Kidney epithelial cell (primary cell): ENCODE measurements around the gene MAD2L2. TPM values are rescaled to one million over a fixed set of nuclear protein-coding genes. Genes with fewer than 3 reads are reported as not detected.

Source experiments
- DNase-seq: peaks from one replicate; pipeline ENCODE4 v3.0.0-alpha.2; 2010; ENCODE audit warnings: low read depth
- H3K27me3 ChIP-seq: 2 replicates; pipeline ENCODE4 v1.6.0; 2011; ENCODE audit warnings: low read length; ENCODE audit not compliant: control insufficient read depth, insufficient read depth
- H3K36me3 ChIP-seq: 2 replicates; pipeline ENCODE4 v1.5.1; 2011; ENCODE audit warnings: low read length; ENCODE audit not compliant: control insufficient read depth, insufficient read depth
- H3K4me3 ChIP-seq: 2 replicates; pipeline ENCODE4 v1.5.1; 2011; ENCODE audit warnings: low read depth, mild to moderate bottlenecking, control low read depth, low read length
- CTCF ChIP-seq: IDR thresholded peaks from 2 replicates; pipeline ENCODE4 v1.5.1; 2011; ENCODE audit warnings: mild to moderate bottlenecking, moderate library complexity, low read length, control low read depth, inconsistent platforms; ENCODE audit not compliant: insufficient read depth, poor library complexity, severe bottlenecking
- total RNA-seq: library from RNA; depleted of rRNA; stranded (reverse); fragments of >200 nt; gene quantifications from 2 replicates; pipeline ENCODE4 v1.2.3, GENCODE V29; 2015

The MAD2L2 gene
- total RNA-seq, 1 donor from 2014 or later, result 96.6 TPM

DNA sequence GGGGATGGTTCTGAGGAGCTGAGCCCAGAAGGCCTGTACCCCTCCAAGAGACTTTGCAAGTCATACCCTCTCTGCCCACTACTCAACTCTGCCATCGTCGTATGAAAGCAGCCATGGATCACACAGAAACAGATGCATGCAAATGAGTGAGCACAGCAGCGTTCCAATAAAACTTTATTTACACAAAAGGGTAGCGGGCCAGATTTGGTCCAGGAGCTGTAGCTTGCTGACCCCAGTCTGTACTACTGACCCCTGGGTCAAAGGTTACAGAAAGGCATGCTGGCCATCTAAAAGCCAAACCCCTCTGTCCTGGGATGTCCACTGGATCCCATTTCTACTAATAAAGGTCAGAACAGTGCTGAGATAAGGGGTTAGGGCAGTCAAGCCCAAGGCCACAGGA is 46.2 kb upstream of the MAD2L2 start:
- Histone ChIP-seq H3K4me3 (no peak overlapping the region), H3K27me3 (peaks cover 3% of the 10 kb centered on the region), H3K36me3 (no peaks in the 10 kb centered on the region)
- no peak for DNase-seq
- no peak for TF ChIP-seq CTCF

DNA sequence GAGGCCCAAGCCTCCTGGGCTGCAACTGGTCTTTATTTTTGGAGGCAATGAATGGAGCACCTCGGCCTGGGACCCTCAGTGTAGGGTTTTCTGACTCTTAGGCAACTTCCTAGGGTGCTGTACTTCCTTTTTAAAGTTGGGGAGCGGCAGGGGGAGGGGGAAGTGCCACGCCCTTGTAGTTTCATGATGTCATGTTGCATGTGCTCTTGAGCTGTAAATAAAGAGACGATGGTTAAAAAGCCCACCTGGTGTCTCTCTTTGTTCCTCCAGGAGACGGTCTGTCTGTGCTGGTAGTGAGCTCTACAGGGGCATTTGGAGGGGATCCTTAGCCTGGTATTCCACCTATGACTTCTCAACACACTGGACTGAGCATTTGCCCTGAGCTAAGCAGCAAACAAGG is 44.7 kb upstream of the MAD2L2 start:
- no peak for DNase-seq
- no peak for TF ChIP-seq CTCF
- Histone ChIP-seq H3K36me3 (no peaks in the 10 kb centered on the region), H3K27me3 (peaks cover 6% of the 10 kb centered on the region), H3K4me3 (no peak overlapping the region)

DNA sequence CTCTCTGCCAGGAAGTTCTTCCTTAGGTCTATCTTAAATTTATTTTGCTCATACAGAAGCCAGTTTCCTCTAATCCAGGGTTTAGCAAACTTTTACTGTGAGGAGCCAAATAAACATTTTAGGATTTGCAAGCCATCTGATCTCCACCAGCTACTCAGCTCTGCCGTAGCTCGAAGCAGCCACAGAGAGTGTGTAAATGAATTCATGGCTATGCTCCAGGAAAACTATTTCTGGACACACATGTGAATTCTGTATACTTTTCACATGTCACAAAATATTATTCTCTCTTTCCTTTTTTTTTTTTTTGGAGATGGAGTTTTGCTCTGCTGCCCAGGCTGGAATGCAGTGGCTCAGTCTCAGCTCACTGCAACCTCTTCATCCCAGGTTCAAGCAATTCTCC is 41.6 kb upstream of the MAD2L2 start:
- no peak for TF ChIP-seq CTCF
- no peaks in the 10 kb centered on the region for H3K36me3 ChIP-seq
- H3K27me3 ChIP-seq, result peaks cover 11% of the 10 kb centered on the region
- no peak overlapping the region for H3K4me3 ChIP-seq
- DNase-seq, result no peak

DNA sequence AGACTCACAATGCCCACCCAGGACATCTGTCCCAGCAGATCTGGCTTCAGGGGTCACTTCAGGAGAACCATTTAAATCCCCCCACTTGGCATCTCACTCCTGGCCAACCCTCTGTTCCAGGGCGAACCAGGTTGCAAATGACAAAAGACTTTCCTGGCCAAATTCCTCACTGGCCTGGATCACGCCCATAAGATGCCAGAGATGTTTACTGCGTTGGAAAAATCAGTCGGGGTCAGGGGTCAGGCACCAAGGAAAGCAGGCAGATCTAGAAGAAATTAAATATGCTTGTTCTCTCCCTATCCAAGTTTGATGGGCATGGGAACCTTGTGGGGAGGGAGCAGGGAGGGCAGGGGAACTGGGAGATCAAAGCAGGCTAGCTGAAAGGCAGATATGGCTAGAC is 40.4 kb upstream of the MAD2L2 start:
- H3K4me3 ChIP-seq, result no peak overlapping the region
- DNase-seq, result no peak
- no peak for TF ChIP-seq CTCF

GRCh38 chr1:11720525-11720924 is 39.6 kb upstream of the MAD2L2 start:
- TF ChIP-seq CTCF, result no peak
- H3K36me3 ChIP-seq, result no peaks in the 10 kb centered on the region
- H3K4me3 ChIP-seq, result no peak overlapping the region
- H3K27me3 ChIP-seq, result peaks cover 13% of the 10 kb centered on the region
- no peak for DNase-seq

More for the DNA sequence above, 40.4 kb upstream of the MAD2L2 start:
- H3K27me3 ChIP-seq, result peaks cover 11% of the 10 kb centered on the region
- no peaks in the 10 kb centered on the region for H3K36me3 ChIP-seq

DNA sequence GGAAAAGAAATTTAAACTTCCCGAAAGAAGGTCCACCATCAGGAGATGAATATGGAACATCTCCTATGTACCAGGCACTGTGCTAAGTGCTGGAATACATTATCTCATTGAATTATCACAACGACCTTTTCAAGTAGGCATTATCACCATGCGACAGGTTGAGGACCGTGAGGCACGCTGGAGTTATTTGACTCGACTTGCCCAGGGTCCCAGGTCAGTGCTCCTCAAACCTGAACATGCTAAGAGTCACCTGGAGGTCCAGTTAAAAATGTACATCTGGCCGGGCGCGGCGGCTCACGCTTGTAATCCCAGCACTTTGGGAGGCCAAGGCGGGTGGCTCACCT is 39.1 kb upstream of the MAD2L2 start:
- H3K36me3 ChIP-seq, result no peaks in the 10 kb centered on the region

More for the DNA sequence above, 39.1 kb upstream of the MAD2L2 start:
- Histone ChIP-seq H3K27me3 (peaks cover 15% of the 10 kb centered on the region), H3K4me3 (no peak overlapping the region)
- DNase-seq, result no peak
- TF ChIP-seq CTCF, result no peak
